Frontal cortex (tissue), 4 donors: ENCODE data around the gene WDR90. TPM values are rescaled to one million over a fixed set of nuclear protein-coding genes. Genes with fewer than 3 reads are reported as not detected.
A peak's percentile ranks its signal among the peaks of the same experiment; 100 is the strongest.

ENCODE experiments used
- DNase-seq, 2 donors: peaks; one replicate each; pipeline ENCODE4 v3.0.0; 2012; ENCODE audit warnings: low spot score in 2 of 2
- FAIRE-seq: peaks from 2 replicates; lab custom pipeline; 2012; peaks lifted over from hg19 to GRCh38; lab: Jason Lieb, UNC
- total RNA-seq: library from RNA; depleted of rRNA; stranded (reverse); fragments of >200 nt; gene quantifications from one replicate; pipeline ENCODE4 v1.2.3, GENCODE V29; 2014
- donor health status: control.
- donor health status: control.
- donor health status: control.

WDR90 gene
- total RNA-seq, 1 donor from 2014 or later, result 8.2 TPM

- DNase-seq (no peak), FAIRE-seq (no peak)
Measured at GRCh38 chr16:657487-657886, 8.3 kb downstream of the WDR90 start.

GRCh38 chr16:658679-659571, 9.8 kb downstream of the WDR90 start:
- FAIRE-seq (no peak), DNase-seq (no peak)

- no peak for DNase-seq
- no peak for FAIRE-seq
Measured at GRCh38 chr16:659618-660017, 10.5 kb downstream of the WDR90 start.

GRCh38 chr16:660132-660458, 10.9 kb downstream of the WDR90 start:
- no peak for DNase-seq
- FAIRE-seq, result no peak

GRCh38 chr16:660459-661183, 11.5 kb downstream of the WDR90 start:
- FAIRE-seq, result no peak

GRCh38 chr16:661184-661821, 12.1 kb downstream of the WDR90 start:
- FAIRE-seq, result no peak
- DNase-seq, result no peak

More at GRCh38 chr16:660459-661183, 11.5 kb downstream of the WDR90 start:
- DNase-seq, result peak; percentile 95 to 96

- FAIRE-seq (no peak), DNase-seq (no peak)
Measured at GRCh38 chr16:662095-662494, 12.9 kb downstream of the WDR90 start.

GRCh38 chr16:662597-662996, 13.4 kb downstream of the WDR90 start:
- FAIRE-seq (no peak), DNase-seq (no peak)

- FAIRE-seq, result no peak
- DNase-seq, result no peak
Measured at GRCh38 chr16:666572-666971, 17.4 kb downstream of the WDR90 start.

GRCh38 chr16:667113-667779, 18.1 kb downstream of the WDR90 start:
- FAIRE-seq (no peak), DNase-seq (no peak)

GRCh38 chr16:667780-668518, 18.8 kb downstream of the WDR90 start, which contains the start of gene RHOT2:
Gene RHOT2, plus strand, starts transcription at chr16:668132. Its CDS starts 68 bp downstream, at chr16:668200.
- DNase-seq, result peak; percentile 95
- FAIRE-seq, result no peak

- FAIRE-seq, result no peak
- DNase-seq, result no peak
Measured at GRCh38 chr16:668519-669171, 19.5 kb downstream of the WDR90 start.

GRCh38 chr16:669666-670065, 20.5 kb downstream of the WDR90 start:
- no peak for DNase-seq
- FAIRE-seq, result no peak

GRCh38 chr16:670485-671352, 21.6 kb downstream of the WDR90 start:
- DNase-seq, result no peak
- FAIRE-seq, result no peak

- DNase-seq (no peak), FAIRE-seq (no peak)
Measured at GRCh38 chr16:671353-672131, 22.4 kb downstream of the WDR90 start.

- FAIRE-seq (no peak), DNase-seq (no peak)
Measured at GRCh38 chr16:672371-672770, 23.2 kb downstream of the WDR90 start.

- FAIRE-seq, result no peak
- DNase-seq, result no peak
Measured at GRCh38 chr16:672851-673250, 23.7 kb downstream of the WDR90 start.
